ENCODE results near the gene MARCHF6.

Gene MARCHF6

DNA sequence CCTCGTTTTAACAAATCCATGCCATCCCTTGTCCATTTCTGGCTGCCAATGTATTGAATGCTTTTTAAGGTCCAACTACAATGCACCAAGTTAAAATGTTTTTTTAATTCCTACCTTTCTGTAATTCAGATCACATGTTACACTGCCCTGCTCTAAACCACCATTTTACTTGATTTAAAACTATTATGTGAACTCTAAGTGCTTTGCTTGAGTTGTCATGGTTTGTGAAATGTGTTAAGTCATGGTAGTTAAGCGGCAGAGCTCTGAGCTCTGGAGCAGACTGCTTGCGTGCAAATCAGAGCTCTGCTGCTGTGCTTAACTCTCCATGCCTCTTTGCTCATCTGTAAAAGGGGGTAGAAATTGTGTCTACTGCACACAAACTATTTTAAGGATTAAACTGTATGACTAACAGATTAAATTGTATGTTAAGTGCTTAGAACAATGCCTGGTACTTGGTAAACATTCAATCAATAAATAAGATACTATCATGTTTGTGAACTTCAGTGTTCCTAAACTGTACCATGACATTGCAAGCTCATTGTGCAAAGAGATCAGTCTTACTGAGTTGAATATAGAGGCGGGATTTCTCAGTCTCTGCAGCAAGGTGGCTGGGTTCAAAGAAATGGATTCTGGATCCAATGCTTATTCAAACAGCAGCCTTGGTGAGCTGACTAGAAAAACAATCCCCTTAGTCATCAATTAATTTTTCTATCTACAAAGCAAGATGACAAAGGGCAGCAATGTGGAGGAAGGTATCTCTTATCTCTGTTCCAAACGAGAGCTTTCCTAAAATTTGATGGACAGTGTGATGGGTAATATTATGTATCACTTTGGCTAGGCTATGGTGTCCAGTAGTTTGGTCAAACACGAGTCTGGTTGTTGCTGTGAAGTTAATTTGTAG lies 29.7 kb upstream of the MARCHF6 start:
- in situ Hi-C loops (cut with HindIII; ENCODE audit: low sequenced_read_pairs) = no loop called here

DNA sequence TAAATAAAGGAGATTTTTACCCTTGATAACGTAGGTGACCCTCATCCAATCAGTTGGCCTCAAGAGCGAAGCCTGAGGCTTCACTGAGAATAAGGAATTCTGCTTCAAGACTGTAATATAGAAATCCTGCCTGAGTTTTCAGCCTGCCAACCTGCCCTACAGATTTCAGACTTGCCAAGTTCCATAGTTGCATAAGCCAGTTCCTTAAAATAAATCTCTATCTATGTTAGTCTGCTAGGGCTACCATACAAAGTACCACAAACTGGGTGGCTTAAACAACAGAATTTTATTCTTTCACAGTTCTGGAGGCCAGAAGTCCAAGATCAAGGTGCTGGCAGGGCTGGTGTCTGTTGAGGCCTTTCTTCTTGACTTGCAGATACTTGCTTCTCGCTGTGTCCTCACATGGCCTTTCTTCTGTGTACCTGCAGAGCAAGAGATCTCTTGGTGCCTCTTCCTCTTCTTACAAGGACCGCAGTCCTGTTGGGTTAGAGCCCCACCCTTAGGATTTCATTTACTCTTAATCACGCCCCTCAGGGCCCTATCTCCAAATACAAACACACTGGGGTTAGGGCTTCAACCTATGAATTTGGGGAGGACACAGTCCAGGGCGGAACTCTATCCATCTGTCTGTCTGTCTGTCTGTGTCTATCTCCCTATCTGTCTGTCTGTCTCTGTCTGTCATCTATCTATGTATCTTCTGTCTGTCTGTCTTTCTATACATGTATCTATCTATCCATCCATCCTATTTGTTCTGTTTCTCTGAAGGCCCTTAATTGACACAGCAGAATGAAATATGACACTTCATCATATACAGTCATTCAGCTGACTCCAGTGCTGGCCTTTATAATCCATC lies 28.8 kb upstream of the MARCHF6 start:
- in situ Hi-C loops (cut with HindIII; ENCODE audit: low sequenced_read_pairs) = no loop called here

DNA sequence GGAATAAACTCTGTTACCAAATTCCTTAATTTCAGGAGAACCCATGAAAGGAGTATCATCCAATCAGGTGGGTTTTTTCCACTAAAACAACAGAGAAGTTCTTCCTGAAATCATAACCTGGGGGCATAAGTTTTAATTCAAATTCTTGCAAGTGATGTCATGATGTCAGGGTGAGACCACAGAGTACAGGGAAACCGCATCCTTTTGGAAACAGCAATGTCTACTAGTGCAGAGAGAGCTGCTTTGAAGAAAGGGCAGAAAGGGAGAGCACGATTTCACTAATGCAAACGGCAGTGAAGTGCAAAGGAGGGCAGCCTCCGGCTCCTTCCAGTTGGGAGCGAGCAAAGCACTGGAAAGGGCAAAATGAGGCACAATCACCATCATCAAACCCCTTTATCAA lies 25.2 kb upstream of the MARCHF6 start:
- in situ Hi-C loops (cut with HindIII; ENCODE audit: low sequenced_read_pairs) = no loop called here

DNA sequence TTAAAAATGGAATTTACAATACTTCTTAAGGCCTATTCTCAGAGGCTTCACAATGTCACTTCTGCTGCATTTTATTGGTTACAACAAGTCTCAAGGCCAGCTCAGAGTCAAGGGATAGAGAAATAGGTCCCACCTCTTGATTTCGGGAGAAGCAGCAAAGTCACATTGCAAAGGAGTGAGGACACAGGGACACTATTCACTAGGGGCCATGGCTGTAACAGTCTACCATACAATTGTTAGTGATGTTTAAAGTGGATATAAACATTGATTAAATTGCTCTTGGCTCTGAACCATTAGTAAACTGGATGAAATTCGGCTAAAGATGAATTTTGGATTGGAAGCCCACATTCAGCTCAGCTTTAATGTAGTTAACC lies 24.1 kb upstream of the MARCHF6 start:
- in situ Hi-C loops (cut with HindIII; ENCODE audit: low sequenced_read_pairs) = no loop called here

DNA sequence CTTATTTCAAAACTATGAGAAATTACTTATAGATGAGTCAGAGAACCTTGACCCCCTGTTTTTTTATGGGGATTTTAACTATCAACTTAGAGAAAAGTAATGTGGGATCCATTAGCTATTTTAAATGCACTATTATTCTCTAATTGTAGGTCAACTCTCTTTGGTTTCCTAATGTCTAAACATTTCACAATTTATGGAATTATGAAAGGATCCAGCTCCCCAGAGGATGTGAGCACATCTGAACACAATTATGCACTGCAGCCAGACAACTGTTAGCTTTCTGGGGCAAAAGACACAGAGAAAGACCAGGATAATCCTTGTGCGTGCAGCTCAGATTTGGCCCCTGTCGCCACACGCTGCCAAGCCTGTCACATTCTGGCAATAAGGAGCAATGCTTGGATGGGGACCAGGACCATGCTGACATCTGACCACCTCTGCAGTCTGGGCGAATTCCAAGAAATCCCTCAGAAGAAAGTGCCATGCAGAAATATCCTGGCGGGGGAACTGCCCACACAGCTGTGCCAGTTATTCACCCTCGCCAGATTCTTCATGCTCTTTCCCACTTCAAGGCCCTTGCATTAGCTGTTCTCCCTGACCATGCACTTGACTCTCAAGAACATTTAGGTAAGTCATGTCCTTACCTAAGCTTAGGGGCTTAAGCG lies 23.5 kb upstream of the MARCHF6 start:
- in situ Hi-C loops (cut with HindIII; ENCODE audit: low sequenced_read_pairs) = loop anchor here (10.0 kb wide), 1 partner anchor 765 kb away; no protein-coding TSS in a partner anchor

DNA sequence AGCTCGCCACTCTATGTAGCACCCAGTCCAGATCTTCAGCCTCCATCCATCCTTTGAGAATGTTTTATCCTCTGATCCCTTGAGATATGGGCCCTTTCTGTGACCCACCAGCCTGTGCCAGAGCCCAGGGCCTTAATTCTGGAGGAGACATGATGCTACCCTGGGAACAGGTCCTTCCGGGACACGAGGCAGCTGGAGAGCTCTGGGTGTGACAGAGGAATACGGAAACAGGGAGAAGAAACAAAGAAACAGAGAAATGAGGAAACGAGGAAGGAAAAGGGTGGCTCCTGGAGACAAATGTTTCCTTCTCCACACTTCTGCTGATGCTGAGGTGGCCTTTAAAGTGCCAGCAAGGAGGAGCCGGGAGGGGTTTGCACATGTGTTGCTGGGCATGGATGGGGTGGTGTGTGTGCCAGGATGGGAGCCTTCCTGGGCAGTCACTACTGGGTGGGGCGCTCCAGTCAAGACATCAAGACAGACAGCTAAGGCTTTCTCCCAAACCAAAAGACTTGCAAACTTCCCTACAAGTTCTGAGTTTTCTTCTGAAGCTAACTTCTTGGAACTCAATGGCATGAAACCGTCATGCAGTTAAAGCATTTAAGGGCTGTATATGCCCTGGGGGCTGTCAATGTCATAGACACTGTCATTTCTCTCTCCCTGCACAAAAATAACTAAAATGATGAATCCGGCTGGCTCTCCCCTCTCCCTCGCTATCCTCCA lies 22.8 kb upstream of the MARCHF6 start:
- in situ Hi-C loops (cut with HindIII; ENCODE audit: low sequenced_read_pairs) = loop anchor here (10.0 kb wide), 1 partner anchor 766 kb away; no protein-coding TSS in a partner anchor

DNA sequence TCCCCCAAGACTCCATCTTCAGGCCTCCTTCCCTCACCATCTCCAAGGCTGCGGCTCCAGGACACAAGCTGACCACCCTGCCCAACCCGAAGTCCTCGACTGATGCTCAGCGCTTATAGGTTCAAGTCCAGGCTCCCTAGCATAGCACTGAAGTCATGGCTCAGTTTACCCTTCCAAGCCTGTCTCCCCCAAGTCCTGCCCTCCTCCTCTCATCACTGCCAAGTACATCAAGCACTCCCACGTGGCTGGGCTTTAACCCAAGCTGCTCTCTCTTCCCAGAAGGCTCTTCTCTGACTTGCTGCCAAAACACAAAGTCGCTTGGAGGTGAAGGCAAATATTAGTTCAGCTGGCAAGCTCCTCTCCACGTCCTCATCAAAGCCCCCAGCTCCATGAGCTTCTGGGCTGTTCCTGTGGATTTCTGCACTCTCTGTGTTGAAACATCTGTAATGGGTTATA lies 22.1 kb upstream of the MARCHF6 start:
- in situ Hi-C loops (cut with HindIII; ENCODE audit: low sequenced_read_pairs) = loop anchor here (10.0 kb wide), 1 partner anchor 767 kb away; no protein-coding TSS in a partner anchor

DNA sequence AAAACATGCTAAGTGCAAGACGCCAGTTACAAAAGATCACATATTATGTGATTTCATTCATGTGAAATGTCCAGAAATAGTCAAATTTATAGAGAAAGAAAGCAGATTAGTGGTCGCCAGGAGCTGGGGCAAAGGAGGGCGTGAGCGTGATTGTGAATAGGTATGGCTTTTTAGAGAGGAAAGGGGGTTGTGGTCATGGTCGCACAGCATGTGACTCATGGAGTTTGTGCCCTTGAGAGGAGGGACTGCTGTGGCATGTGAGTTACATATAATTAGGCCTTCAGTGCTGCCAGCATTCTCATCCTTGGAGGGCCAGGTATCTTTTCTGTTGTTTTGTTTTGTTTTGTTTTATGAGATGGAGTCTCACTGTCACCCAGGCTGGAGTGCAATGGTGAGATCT lies 21.2 kb upstream of the MARCHF6 start:
- in situ Hi-C loops (cut with HindIII; ENCODE audit: low sequenced_read_pairs) = loop anchor here (10.0 kb wide), 1 partner anchor 768 kb away; no protein-coding TSS in a partner anchor

DNA sequence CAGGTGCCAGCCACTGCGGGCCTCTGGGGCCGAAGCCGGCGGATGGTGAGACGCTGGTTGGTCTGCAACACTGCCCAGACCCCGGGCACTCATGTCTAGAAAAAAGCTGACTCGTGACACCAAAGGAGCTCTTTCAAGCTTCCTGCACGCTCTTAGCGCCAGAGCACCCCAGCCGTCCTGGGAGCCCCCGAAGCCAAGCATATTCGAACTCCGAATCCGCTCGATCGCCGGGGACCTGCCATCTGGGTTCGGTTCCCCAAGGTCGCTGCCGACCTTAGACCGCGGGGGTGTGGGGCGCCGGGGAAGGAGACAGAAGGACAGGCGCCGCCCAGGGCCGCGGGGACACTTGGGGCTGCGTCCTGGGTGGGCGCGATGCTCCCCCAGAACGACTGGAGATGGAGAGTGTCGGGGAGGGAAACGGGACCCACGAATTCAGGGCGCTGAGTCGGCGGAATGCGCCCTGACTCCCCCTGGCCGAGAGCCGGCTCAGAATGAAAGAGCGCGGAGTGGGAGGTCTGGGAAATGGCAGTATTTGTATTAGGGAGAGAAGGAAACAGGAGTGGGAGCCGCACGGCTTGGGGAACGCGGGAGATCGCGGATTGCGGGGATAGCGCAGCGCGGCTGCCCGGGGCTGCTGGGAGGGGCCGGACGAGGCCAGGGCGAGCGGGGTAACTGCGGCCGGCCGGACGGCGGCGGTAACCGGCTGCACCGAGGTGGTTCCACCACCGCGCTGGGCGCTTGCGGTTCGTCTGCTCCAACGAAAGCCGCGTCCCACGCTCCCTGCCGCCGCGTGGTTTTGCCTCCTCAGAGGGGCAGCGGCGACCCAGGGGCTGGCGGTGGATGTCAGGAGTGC lies 20.1 kb upstream of the MARCHF6 start:
- in situ Hi-C loops (cut with HindIII; ENCODE audit: low sequenced_read_pairs) = loop anchor here (10.0 kb wide), 1 partner anchor 769 kb away; no protein-coding TSS in a partner anchor

DNA sequence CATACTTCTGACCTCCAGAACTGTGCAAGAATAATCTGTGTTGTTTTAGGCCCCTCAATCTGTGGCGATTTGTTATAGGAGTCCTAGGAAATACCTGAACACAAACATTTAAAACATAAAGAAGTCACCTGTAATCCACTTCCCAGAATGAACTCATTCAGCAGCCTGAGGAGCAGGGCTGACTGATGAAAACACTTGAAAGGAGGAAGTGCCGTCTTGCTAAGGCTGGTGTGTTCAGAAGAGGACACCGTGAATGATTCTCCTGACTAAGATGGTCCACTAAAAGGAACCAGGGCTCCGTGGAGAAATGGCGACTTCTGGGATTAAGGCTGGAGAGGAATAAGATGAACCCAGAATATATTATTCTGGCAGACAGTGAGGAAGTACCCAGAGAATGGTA lies 18.7 kb upstream of the MARCHF6 start:
- in situ Hi-C loops (cut with HindIII; ENCODE audit: low sequenced_read_pairs) = loop anchor here (10.0 kb wide), 1 partner anchor 770 kb away; no protein-coding TSS in a partner anchor

DNA sequence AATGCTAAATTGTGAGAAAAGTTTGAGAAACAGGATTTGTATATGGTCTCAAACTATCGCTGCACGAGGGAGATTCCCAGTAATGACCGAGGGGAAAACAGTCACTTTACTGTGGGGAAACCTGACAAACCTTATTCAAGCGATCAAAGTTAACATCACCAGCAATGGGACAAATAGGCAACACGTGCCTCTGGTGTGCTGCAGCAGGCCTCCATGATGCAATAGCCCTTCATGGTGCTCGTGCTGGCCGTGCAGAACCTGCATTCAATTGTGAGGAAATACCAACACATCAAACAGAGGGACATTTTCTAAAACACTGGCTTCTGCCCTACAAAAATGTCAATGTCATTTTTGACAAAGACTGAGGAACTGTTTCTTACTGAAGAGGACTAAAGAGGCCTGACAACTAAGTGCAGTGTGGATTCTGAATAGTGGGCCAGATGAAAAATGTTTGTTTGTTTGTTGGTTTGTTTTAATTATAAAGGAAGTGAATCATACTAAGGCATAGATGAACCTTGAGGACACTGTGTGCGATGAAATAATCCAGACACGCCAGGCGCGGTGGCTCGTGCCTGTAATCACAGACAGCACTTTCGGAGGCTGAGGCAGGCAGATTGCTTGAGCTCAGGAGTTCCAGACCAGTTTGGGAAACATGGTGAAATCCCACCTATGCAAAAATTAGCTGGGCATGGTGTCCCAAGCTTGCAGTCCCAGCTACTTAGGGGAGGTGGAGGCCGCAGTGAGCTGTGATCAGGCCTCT lies 17.6 kb upstream of the MARCHF6 start:
- in situ Hi-C loops (cut with HindIII; ENCODE audit: low sequenced_read_pairs) = loop anchor here (10.0 kb wide), 1 partner anchor 771 kb away; no protein-coding TSS in a partner anchor

DNA sequence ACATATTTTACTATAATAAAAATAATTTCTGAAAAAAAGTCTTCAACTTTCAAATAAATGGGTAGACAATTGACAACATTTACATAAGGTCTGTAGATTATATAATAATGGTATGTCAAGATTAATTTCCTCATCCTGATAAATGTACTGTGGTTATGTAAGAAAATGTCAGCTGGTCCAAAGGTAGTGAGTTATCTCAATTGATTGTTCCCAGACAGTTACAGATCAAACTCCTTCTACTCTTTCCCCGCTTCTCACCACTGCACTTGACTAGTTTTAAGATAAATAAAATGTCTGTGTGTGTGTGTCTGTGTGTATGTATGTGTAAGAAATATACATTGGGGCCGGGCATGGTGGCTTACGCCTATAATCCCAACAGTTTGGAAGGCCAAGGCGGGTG lies 16.4 kb upstream of the MARCHF6 start:
- in situ Hi-C loops (cut with HindIII; ENCODE audit: low sequenced_read_pairs) = loop anchor here (10.0 kb wide), 1 partner anchor 772 kb away; no protein-coding TSS in a partner anchor

DNA sequence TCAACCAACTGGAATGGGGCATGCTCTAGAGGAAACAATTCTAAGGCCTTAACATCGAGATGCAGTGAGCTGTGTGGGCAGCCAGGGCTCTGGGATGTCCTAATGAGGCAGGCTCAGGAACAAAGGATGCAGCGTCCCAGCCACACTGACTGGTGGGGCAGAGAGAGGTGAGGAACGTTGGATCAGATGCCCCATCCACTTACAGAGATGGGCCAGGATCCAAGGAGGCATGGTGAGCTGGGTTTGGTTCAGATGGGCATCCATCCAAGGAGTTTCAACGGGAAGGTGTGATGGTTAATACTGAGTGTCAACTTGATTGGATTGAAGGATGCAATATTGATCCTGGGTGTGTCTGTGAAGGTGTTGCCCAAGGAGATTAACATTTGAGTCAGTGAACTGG lies 15.5 kb upstream of the MARCHF6 start:
- in situ Hi-C loops (cut with HindIII; ENCODE audit: low sequenced_read_pairs) = loop anchor here (10.0 kb wide), 1 partner anchor 773 kb away; no protein-coding TSS in a partner anchor

DNA sequence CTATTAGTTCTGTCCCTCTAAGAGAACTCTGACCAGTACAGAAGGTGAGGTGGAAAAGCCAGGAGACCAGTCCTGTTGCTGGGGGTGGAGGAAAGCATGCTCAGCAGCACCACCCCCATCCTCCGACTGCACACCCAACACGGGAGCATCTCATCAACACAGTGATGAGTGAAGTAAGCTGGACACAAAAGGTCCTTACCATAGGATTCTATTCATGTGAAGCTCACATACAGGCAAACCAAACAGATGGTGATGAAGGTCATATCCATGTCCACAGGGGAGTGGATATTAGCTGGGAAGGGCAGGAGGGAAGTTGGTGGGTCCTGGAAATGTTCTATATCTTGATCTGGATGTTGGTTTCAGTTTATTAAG lies 14.8 kb upstream of the MARCHF6 start:
- in situ Hi-C loops (cut with HindIII; ENCODE audit: low sequenced_read_pairs) = loop anchor here (10.0 kb wide), 1 partner anchor 774 kb away; no protein-coding TSS in a partner anchor

DNA sequence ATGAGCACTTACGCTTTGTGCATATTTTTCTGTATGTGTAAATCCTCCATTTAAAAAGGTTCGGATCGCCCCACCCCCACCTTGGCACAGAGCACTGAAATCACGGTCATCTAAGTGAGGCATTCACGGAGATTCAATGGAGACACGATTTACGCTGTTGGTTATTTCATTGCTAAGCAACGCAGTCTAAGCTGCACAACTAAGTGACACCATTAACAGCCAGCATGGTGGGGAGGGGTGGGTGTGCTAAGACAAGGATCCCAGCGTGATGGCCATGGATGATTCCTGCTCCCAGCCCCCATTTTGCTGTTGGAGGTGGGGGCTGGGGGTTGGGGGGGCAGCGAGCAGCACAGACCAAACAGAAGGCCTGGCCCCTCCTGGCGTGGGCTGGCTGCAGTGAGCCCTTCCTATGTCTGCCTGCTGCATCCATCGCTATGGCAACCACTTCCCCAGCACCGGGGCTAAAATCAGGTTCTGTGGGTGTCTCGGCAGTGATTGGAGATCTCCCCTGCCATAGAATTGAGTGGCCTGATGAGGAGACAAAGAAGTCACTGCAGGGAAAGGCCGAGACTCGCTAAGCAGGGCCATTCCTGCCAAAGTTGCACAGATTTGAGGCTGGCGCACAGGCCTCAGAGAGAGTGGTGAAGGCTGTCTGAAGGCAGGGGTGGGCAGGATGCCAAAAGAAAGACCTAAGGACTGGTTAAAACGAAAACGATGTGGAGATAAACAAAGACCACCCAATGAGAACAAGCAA lies 14.3 kb upstream of the MARCHF6 start:
- in situ Hi-C loops (cut with HindIII; ENCODE audit: low sequenced_read_pairs) = loop anchor here (10.0 kb wide), 1 partner anchor 774 kb away; no protein-coding TSS in a partner anchor

DNA sequence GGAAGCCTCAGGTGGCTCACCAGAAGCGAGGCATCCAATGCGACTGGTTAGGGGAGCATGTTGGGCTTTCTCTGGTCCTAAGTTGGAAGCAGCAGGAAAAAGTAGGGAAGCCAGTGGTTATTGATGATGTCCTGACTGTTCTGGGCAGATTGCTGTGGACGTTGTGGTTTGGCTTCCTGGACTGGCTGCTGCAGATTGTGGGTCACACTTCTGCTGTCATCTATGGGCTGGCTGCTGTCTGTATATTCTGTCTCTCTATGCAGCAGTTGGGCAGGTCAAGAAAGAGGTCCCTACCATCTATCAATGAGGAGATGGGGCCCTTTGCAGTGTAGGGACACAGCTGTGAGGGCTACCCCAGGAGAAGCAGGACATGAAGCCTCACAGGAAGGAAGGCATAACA lies 13.5 kb upstream of the MARCHF6 start:
- in situ Hi-C loops (cut with HindIII; ENCODE audit: low sequenced_read_pairs) = loop anchor here (10.0 kb wide), 1 partner anchor 775 kb away; no protein-coding TSS in a partner anchor

DNA sequence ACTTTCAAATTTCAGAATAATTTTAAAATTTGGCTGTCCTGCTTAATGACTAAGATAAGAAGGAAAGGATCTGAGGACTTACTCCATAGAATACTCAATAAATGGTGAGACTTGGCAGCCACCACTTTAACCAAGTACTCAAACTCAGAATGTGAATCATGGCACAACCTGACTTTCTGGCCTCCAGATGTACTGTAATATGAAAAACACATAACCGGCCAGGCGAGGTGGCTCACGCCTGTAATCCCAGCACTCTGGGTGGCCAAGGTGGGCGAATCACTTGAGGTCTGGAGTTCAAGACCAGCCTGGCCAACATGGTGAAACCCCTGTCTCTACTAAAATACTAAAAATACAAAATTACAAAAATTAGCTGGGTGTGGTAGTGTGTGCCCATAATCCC lies 10.0 kb upstream of the MARCHF6 start:
- in situ Hi-C loops (cut with HindIII; ENCODE audit: low sequenced_read_pairs) = no loop called here

All from DLD1 (cell line).